ENCODE data around the gene CCDC69.

CCDC69 gene

DNA sequence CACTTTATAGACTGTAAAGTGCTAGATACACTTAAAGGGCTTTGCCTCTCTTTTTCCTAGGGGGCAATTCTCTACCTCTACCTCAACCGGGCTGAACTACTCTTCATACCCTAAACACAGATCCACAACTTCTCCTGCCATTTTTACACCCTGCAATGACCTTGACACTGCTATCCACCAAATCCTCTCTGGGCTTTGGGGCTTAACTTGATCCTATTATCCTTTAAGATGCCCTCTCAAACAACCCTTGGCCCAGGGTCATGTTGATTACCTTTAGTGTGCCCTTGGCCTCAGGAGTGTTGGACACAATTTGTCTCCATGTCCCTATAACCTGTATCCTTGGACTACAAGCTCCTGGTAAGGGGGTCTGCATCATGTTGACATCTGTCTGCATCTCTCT, 85.8 kb downstream of the CCDC69 start:
- no peak for DNase-seq

GRCh38 chr5:151137067-151137825, 86.6 kb downstream of the CCDC69 start:
- no peak for DNase-seq

GRCh38 chr5:151134228-151134627, 89.7 kb downstream of the CCDC69 start:
- no peak for DNase-seq

- no peak for DNase-seq
Measured at GRCh38 chr5:151132963-151133362, 90.9 kb downstream of the CCDC69 start.

Data from NCI-H2107 (cell line).